Pulmonary artery endothelial cell (primary cell): ENCODE data around the gene SENP6. TPM values are rescaled to one million over a fixed set of nuclear protein-coding genes. Genes with fewer than 3 reads are reported as not detected.
"Not testable (repeated sequence)": the region's sequence is repeated elsewhere in the genome, so short reads cannot be mapped to it uniquely, and the experiment has no call there.

Source experiments
- DNase-seq: peaks from one replicate; pipeline ENCODE4 v3.0.0-alpha.2; 2011; ENCODE audit warnings: low read depth, low spot score
- total RNA-seq: library from RNA; depleted of rRNA; stranded (reverse); fragments of >200 nt; gene quantifications from 2 replicates; pipeline ENCODE4 v1.2.3, GENCODE V29; 2014

SENP6 gene
- total RNA-seq, 1 donor from 2014 or later, result 50.3 TPM

DNA sequence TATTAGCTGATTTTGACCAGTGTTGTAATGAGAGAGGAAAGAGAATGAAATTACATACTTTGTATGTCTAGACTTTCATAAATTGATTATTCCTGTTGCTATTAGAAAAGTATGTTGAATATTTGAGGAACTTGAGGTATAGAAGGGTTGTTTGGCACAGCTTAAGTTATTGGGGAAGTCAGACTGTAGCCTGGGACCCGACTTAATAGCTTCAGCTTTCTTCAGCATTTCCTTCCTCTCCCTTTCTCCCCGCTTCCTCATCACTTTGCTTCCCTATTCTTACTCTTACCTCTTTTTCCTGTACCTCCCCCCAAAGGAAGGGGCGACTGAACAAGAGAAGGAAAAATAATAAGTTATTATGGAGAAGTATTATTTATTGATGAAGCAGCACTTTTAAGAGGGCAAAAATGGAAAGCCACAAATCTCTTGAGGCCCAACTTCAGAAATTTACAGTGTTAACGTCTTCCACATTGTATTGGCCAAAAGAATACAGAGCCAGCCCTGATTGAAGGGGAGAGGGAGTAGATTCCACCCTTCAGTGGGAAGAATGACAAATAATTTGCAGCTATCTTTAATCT, 7.4 kb downstream of the SENP6 start:
- DNase-seq, result no peak

DNA sequence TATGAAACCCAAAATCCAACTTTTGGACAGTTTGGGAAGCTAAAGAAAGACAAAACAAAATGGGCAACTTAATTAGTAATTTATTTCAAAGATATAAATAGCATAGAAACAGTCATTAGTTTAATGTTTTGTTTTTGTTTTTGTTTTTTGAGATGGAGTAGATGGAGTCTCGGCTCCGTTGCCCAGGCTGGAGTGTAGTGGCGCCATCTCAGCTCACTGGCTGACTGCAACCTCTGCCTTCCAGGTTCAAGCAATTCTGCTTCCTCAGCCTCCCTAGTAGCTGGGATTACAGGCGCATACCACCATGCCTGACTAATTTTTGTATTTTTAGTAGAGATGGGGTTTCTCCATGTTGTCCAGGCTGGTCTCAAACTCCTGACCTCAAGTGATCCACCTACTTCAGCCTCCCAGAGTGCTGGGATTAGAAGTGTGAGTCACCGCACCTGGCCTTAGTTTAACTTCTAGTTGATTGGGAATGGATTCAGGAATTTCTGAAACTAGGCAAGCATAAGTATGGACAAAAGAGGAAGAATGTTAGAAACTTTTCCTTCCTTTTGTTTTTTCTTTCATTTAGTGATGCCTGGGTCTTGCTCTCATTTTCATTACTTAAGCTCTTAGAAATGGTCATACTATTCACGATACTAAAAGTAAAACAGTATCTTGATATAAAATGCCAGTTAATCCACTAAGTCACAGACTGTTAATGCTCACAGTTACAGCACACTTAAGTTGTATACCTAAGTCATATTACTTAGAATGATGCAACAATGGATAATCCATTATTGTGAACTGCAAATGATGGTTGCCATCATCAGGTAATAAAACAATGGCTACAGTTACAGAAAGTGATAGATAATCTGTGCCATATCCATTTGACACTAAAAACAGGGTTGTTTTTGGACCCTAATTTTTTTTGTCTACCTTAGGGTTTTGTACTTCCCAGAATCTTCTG, 8.2 kb downstream of the SENP6 start:
- no peak for DNase-seq

DNA sequence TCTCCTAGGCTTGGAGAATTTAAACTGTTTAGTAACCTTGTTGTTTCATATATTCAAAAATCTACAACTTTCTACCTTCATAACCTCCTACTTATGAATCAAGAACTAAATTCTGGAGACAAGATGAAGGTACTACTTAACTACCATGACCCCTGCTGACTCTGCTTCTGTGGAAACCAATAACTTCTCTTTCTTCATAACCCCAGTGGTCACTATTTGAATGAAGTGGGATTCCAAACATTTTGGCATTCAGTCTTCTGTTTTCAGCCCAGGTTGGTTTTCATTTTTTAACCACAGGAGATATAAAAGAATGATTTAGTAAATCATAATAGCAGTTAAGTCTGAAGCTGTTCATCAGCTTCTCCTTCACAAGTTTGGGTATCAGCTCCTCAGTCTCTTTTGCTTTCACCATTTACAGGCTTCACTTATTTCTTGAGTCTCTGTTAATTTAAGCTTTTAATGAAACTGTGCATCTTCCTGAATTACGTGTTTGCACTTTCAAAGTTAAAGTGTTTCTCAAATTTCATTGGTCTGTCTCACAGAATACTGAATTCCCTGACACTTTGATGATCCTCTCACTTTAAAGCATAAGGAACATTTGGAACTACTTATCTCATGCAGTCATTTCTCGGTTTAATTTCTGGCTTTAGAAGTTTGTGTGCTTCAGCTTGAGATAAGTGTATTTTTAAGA, 9.5 kb downstream of the SENP6 start:
- no peak for DNase-seq

DNA sequence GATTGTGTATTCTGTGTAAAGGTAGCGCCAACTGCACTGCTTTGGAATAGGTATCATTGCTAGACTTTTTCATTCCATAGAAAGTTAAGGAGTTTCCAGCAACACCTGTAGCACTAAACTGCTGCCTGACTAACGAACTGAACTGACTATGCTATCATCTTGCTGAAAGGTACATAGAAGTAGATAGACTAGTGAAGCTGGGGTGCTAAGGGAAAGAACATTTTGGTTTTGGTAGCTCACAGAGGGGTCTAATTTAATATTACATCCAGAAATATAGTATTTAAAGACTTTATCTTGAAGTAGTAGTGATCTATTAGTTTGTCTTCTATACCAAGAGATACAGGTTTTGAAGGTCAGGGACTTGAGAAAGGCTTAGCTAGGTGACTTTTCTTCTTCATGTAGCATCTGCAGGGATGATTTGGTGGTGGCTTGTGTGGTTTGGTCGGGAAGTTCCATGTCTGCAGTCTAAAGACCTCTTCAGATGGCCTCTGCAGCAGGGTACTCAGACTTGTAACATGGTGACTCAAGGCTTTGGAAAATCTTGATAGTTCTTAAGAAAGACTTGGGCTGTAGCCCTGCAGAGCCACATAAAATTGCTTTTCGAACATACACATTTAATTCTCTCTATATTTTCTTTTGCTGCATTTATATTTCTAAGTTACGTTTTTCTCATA, 10.2 kb downstream of the SENP6 start:
- DNase-seq, result no peak

DNA sequence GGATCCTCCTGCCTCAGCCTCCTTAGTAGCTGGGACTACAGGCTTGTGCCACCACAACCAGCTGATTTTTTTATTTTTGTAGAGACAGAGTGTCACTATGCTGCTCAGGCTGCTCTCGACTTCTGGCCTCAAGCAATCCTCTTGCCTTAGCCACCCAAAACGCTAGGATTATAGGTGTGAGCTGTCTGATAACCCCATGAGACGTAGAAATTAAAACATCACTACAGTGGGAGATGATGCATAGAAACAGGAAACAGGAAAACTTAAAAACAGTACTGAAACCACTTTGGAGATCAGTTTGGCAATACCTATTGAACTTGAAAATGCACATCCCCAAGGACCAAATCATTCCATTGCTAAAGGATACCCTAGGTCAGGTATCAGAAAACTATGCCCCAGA, 10.8 kb downstream of the SENP6 start:
- DNase-seq, result no peak

DNA sequence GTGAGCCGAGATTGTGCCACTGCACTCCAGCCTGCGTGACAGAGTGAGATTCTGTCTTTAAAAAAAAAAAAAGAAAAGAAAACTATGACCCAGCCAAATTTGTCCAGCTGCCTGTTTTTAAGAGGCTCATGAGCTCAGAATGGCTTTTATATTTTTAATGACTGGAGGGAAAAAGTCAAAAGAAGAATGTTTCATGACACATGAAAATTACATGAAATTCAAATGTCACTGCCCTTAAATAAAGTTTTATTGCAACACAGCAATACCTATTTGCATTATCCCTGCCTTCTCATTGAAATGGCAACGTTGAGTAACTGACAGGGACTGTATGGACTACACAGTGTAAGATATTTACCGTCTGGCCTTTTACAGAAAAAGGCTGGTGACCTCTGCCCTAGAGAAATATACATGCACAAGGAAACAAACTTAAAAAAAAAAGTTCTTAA, 11.4 kb downstream of the SENP6 start:
- DNase-seq, result no peak

DNA sequence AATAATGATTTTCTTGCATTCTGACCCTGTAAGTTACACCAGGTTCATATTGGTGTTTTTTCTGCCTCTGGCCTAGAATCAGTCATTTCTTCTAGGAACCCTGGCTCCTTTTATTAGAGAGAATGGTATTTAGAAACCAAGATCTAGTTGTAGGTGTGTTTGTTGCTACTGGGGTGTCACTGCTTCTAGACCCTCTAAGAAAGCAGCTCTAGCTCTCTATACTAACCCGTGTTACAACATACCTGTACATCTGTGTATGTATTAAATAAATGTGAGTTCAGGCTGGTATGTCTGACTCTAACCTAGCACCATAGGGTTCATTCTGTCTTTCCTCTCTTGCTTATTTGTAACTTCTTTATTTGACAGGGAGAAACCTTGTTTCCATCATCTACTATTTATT, 16.8 kb downstream of the SENP6 start:
- DNase-seq, result no peak

DNA sequence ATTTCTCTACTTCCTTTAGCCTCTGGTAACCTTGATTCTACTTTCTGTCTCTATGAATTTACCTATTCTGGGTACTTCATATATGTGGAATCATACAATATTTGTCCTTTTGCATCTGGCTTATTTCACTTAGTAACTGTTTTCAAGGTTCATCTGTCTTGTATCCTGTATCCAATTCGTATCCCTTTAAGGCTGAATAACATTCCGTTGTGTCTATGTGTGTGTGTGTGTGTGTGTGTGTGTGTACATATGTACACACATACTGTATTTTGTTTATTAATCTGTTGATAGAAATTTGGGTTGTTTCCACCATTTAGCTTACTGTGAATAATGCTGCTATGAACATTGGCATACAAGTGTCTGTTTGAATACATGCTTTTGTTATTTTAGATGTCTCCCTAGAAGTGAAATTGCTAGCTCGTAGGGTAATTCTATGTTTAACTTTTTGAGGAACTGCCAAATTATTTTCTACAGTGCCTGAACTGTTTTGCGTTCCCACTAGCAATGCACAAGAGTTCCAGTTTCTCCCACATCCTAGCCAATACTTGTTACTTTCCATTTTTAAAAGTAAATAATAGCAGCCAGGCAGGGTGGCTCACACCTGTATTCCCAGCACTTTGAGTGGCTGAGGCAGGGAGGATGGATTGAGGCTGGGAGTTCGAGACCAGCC, 17.7 kb downstream of the SENP6 start:
- DNase-seq, result no peak

DNA sequence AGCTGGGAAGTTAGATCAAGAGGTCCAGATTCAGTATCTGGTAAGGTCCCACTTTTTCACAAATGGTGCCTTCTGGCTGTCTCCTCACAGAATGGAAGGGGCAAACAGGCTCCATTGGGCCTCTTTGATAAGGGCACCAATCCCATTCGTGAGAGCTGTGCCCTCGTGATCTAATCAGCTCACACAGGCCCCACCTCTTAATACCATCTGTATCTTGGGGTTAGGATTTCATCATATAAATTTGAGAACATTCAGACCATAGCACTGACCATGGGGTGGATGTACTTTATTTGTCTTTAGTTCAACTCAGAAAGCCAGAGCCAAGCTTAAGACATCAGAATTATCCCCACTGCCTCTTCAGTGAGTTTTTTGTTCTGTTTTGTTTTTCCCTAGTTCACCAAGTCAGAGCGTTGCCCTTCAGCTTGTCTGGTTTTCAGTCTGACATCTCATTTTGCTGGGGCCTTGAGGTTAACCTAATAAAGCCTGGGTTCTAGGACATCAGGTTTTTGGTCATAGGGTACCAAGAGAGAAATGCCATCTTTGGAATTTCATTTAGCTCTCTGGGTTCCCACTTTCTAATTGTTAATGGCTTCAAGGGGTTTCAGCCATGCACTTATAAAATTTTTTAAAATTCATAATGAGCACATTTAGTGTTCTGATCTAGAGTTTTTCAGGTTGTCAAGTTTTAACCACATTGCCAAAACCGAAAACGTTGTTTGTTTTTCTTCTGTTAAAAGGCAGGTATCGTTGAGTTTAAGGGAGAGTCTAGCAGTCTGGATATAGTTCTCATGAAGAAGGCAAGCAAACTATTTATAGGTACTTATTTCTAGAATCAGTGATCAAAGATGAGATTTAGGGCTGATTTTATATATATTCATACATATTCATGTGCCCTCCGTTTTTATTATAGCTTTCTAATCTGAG, 19.0 kb downstream of the SENP6 start:
- DNase-seq, result no peak

DNA sequence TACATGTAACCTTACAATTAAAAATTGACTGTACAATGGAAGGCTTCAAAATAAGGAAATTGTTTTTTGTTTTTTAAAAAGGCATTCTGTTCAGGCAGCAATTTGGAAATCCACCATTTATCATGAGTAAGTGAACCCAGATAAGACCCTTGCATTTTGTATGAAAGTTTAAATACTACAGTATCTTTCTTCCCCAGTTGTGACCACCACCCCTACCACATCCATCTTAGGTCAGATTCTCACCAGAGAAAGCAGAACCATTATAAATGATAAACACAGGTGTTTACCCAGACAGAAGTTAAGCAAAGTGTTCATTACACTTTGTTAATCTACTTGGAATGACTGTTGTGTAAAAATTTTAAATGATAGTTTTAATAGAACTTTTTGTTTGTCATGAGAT, 20.2 kb downstream of the SENP6 start:
- no peak for DNase-seq

DNA sequence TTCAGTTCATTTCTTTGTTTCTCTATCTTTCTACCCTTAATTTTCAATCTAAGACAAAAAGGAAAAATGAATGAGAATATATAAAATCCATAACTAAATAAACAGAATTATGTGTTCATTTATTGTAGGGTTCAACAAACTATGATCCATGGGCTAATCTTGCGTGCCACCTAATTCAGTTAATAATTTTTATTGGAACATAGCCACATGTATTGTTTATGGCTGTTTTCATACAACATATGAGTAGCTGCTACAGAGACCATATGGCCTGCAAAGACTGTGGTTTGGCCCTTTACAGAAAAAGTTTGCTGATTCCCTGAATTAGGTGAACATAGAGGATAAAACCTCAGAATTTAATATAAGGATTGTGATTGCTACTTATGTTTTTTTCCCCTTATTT, 21.8 kb downstream of the SENP6 start:
- no peak for DNase-seq

DNA sequence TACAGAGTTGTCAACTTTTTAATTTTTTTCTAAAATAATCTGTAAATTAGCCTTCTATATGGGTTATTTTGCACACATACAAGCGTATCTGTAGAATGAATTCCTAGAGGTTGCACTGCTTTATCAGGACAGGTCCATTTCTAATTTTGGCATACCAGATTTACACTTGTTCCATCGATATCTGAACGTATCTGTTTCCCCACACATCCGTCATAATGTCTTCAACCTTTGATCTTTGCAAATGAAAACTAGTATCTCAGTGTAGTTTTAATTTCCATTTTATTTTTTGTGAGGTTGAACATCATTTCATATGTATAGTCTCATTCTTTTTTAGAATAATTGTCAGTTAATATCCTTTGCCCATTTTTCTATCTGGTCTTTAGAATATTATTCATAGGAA, 22.7 kb downstream of the SENP6 start:
- no peak for DNase-seq

DNA sequence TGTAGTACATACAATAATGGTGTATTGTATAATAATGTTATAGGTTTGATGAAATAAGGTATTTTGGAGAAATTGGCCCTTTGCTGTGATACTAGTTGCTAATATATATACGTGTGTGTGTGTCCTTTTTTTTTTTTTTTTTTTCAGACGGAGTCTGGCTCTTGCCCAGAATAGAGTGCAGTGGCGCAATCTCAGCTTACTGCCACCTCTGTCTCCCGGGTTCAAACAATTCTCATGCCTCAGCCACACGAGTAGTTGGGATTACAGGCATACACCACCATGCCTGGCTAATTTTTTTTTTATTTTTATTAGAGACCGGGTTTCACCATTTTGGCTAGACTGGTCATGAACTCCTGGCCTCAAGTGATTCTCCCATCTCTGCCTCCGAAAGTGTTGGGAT, 23.3 kb downstream of the SENP6 start:
- DNase-seq, result no peak

DNA sequence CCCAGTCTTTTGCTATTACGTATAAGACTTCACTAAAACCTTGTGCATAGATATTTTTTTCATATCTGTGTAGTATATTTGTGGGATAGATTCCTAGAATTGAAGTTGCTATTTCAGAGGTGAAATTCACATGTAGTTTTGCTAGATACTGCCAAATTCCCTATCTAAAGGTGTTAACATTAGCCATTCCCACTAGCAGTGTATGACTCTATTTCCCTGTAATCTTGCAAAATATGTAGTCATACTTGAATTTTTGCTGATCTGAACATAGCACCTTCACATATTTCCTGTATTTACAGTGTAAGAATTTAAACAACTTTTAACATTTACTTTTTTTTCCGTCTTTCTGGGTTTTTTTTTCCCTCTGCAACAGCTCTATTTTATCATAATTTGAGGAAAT, 24.9 kb downstream of the SENP6 start:
- no peak for DNase-seq

DNA sequence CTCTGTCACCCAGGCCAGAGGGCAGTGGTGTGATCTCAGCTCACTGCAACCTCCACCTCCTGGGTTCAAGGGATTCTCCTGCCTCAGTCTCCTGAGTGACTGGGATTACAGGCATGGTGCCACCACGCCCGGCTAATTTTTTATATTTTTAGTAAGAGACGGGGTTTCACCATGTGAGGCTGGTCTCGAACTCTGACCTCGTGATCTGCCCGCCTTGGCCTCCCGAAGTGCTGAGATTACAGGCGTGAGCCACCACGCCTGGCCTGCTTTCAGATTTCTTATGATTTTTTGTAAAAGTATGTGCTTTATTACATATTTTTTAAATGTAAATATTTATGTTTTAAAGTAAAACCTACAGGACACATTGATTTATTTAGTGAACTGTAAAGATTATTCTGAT, 26.0 kb downstream of the SENP6 start:
- not testable (repeated sequence) for DNase-seq

DNA sequence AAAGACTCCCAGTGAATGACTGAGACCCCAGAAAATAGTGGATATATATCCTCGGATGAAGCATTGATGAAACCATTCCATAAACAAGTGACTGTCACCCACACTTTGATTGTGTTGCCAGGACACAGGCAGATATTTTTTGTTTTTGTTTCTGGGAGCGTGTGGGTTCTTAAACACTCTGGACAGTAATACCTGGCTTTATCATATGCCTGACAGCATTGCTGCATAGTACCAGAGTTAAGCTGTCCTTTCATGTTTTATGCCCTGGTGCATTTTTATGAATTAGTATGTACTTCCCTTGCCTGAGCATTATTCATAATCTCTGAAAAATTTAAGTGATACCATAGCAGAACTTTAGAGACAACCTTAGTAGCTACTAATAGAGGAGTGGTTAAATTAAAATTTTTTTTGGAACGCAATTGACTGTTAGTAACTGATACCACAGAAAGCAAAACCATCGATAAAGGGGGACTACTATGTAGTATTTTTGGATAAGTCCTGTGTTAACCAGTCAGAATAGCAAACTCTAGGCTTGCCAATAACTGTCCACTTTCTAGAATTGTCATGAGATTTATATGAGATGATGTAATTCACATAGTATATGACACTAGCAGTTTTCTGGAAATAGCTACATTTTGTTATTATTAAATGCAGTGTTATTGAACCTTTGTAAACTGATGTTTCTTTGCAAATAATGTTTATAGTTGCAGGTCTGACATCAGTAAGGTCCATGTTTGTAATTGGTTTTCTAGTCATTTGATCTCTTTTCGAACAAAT, 30.4 kb downstream of the SENP6 start:
- no peak for DNase-seq

DNA sequence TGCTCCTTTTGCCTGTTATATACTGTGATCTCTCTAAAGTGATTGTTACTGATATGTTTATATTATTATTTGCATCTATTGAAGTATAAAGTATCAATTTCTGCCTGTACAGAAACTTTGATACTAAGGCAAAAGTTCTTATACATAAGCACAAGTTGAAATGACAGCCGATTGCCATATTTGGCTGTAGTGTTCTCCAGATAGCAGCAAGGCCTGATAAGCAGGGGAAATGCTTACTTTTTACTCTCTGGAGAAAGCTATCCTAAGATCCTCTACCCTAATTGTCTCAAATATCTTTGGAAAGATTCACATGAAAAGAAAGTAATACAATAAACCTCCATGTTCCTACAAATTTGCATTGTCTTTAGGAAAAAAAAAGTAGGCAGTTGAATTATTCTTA, 31.4 kb downstream of the SENP6 start:
- no peak for DNase-seq

DNA sequence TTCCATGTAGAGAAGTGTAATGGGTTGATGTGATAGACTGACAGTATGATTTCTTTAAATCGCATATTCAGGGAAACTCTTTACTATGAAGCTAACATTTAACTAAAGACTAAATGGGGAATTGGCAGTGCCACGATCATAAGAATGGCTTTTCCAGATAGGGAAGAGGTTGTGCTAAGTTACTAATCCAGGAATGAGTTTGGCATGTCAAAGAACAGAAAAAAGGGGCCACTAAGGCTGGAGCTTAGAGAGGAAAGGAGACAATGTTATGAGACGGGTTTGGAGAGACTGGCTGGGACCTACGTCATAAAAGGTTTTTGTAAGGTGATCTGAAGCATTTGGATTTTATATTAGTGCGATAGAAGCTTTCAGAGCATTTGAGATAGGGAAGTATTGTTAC, 40.6 kb downstream of the SENP6 start:
- DNase-seq, result no peak

DNA sequence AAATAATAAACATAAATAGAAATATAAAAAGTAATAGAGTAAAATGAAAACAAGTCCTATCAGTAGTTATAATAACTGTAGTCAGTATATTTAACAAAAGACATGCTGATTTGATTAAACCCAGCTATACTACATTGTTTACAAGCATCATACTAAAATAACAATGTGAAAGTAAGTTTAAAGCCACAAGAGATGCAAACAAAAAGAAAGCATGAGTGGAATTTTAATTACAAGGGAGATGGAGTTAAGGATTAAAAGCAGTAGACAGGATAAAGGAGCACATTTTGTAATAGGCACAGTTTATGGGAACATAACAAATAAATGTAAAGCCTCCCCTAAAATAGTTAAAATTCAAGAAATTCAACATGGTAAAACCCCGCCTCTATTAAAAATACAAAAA, 41.5 kb downstream of the SENP6 start:
- no peak for DNase-seq
